Transverse colon (tissue), 4 donors: Measurements from ENCODE around the gene MUC20. TPM values are rescaled to one million over a fixed set of nuclear protein-coding genes. Genes with fewer than 3 reads are reported as not detected.
"Not testable (repeated sequence)": the region's sequence is repeated elsewhere in the genome, so short reads cannot be mapped to it uniquely, and the experiment has no call there.

ENCODE experiments used
- DNase-seq: peaks from one replicate; pipeline ENCODE4 v3.0.0-alpha.2; 2019
- H3K27ac ChIP-seq, 4 donors: fragments of 200-600 bp; sonication (generic); 2 replicates each; pipeline ENCODE4 v1.5.1; 2016 to 2018; ENCODE audit warnings: inconsistent platforms in 4 of 4
- H3K27me3 ChIP-seq: fragments of 200-600 bp; sonication (generic); 2 replicates; pipeline ENCODE4 v1.5.1; 2017; ENCODE audit warnings: inconsistent platforms
- H3K36me3 ChIP-seq, 4 donors: fragments of 200-600 bp; sonication (generic); 2 replicates each; pipeline ENCODE4 v1.5.1; 2017 to 2019; ENCODE audit warnings: inconsistent platforms in 4 of 4
- H3K4me1 ChIP-seq, 4 donors: fragments of 200-600 bp; sonication (generic); 2 replicates each; pipeline ENCODE4 v1.5.1; 2017 to 2020; ENCODE audit warnings: inconsistent platforms in 4 of 4
- H3K4me3 ChIP-seq, 4 donors: fragments of 200-600 bp; sonication (generic); 1 replicate in 1 of 4; 2 replicates in 3 of 4; pipeline versions ENCODE4 v1.5.1 to v1.6.1; 2017 to 2019; ENCODE audit warnings: inconsistent platforms in 4 of 4
- H3K9me3 ChIP-seq, 2 donors: fragments of 200-600 bp; sonication (generic); 2 replicates each; pipeline ENCODE4 v1.5.1; 2017 to 2019; ENCODE audit warnings: inconsistent platforms in 2 of 2
- CTCF ChIP-seq, 5 experiments: fragments of 200-600 bp in 3 of 5; fragments of 450-650 bp in 2 of 5; sonication (generic) in 3 of 5; IDR thresholded peaks; 1 replicate in 2 of 5; 2 replicates in 3 of 5; pipeline ENCODE4 v1.5.1; 2016 to 2017; ENCODE audit warnings: antibody characterized with exemption in 5 of 5, inconsistent platforms in 3 of 5, mild to moderate bottlenecking in 2 of 5, moderate library complexity in 1 of 5
- EP300 ChIP-seq: sonication (generic); formaldehyde crosslinking; IDR thresholded peaks from one replicate; pipeline ENCODE4 v1.6.1; 2017; ENCODE audit warnings: antibody characterized with exemption, low read depth
- POLR2A ChIP-seq: fragments of 450-650 bp; IDR thresholded peaks from one replicate; pipeline ENCODE4 v1.6.1; 2016; ENCODE audit warnings: antibody characterized with exemption, mild to moderate bottlenecking, moderate library complexity
- POLR2AphosphoS5 ChIP-seq, 3 donors: sonication (generic); formaldehyde crosslinking; IDR thresholded peaks; one replicate each; pipeline ENCODE4 v1.6.1; 2016; ENCODE audit warnings: antibody characterized with exemption in 3 of 3
- WGBS, 2 donors: methylation state at CpG; one replicate each; pipeline ENCODE4 v1.1.5; 2018; ENCODE audit warnings: low coverage in 1 of 2; 5-methylcytosine and 5-hydroxymethylcytosine counted together
- in situ Hi-C, 4 donors: fragments of 200-750 bp; cut with MboI; loops; one replicate each; pipeline versions ENCODE4 v1.15.0 to v1.15.1; 2017; ENCODE audit warnings: low sequenced_read_pairs in 3 of 4, low pct_ligation_motif_present in 1 of 4, low pct_unique_long_range_greater_than_20kb in 1 of 4
- intact Hi-C: fragments of 100-400 bp; cut with DNase I; formaldehyde crosslinking; loops from one replicate; pipeline ENCODE4 v1.15.1; 2023; ENCODE audit warnings: low total_unique reads
- total RNA-seq, 4 donors: library from RNA; depleted of rRNA; stranded (reverse); fragments of >200 nt; gene quantifications; one replicate each; pipeline ENCODE4 v1.1.0, GENCODE V29; 2016

Gene MUC20
- total RNA-seq, 4 donors from 2014 or later: 65.9 to 321 (median 131) TPM

- H3K27ac ChIP-seq, H3K36me3 ChIP-seq, H3K4me3 ChIP-seq, H3K9me3 ChIP-seq, H3K27me3 ChIP-seq, DNase-seq, intact Hi-C loops: not testable (repeated sequence)
- WGBS, 2 donors: 95% methylated on average over 3 of the region's 9 CpGs; no CpG with 5 or more reads in 1 of the 2 donors
- TF ChIP-seq POLR2AphosphoS5 (IDR thresholded peaks at IDR 0.05): peak in 1 of 3 donors; percentile 4
- in situ Hi-C loops: loop anchor here in 1 of 4 donors (10.0 kb wide), 1 partner anchor 108 kb away; no protein-coding TSS in a partner anchor
- peaks cover 0 to 33% (median 12%) of the 10 kb centered on the region in 4 donors for H3K4me1 ChIP-seq
Measured at GRCh38 chr3:195722996-195723345, 2.2 kb downstream of the MUC20 start.

- WGBS, 2 donors: 70% methylated on average over 2 of the region's 13 CpGs; no CpG with 5 or more reads in 1 of the 2 donors
- H3K4me1 ChIP-seq: peaks cover under 1 to 42% (median 18%) of the 10 kb centered on the region in 4 donors
- intact Hi-C loops, H3K4me3 ChIP-seq, H3K27me3 ChIP-seq, H3K36me3 ChIP-seq, DNase-seq, H3K27ac ChIP-seq, H3K9me3 ChIP-seq: not testable (repeated sequence)
- in situ Hi-C loops: loop anchor here in 1 of 4 donors (10.0 kb wide), 1 partner anchor 110 kb away; no protein-coding TSS in a partner anchor
Measured at GRCh38 chr3:195724363-195724762, 3.6 kb downstream of the MUC20 start.

- H3K36me3 ChIP-seq, H3K4me3 ChIP-seq, intact Hi-C loops, DNase-seq, H3K9me3 ChIP-seq, H3K27me3 ChIP-seq: not testable (repeated sequence)
- 91% methylated on average over 32 of the region's 32 CpGs; no CpG with 5 or more reads in 1 of the 2 donors for WGBS, 2 donors
- in situ Hi-C loops: loop anchor here in 3 of 4 donors (5.0 to 25.0 kb wide), 4 partner anchors 109 to 486 kb away; partner anchors contain the start of genes SLC51A (in 1 of the 3) and ZDHHC19 (in 1 of the 3)
- H3K27ac ChIP-seq: peak overlapping the region in 1 of 4 donors; percentile 74
- H3K4me1 ChIP-seq: peaks cover 3 to 36% (median 17%) of the 10 kb centered on the region in 4 donors
Measured at GRCh38 chr3:195725916-195726740, 5.3 kb downstream of the MUC20 start.

GRCh38 chr3:195727606-195728195 lies 6.9 kb downstream of the MUC20 start:
- peak; percentile 41 for DNase-seq
- no peak overlapping the region for H3K4me3 ChIP-seq
- intact Hi-C loops (no loop called here), in situ Hi-C loops (loop anchor here in 3 of 4 donors (5.0 to 25.0 kb wide), 4 partner anchors 110 to 485 kb away; partner anchors contain the start of genes SLC51A (in 1 of the 3) and ZDHHC19 (in 1 of the 3))
- H3K36me3 ChIP-seq: no peaks in the 10 kb centered on the region
- 49 to 50% methylated on average over 1 to 7 of the region's 7 CpGs for WGBS, 2 donors
- H3K27ac ChIP-seq: peak overlapping the region; percentile 51 to 78 (median 74)
- TF ChIP-seq POLR2A (no peak), EP300 (no peak), CTCF (IDR thresholded peaks at IDR 0.05) (no peak), POLR2AphosphoS5 (IDR thresholded peaks at IDR 0.05) (no peak)
- H3K27me3 ChIP-seq: no peaks in the 10 kb centered on the region
- no peaks in the 10 kb centered on the region for H3K9me3 ChIP-seq
- peaks cover 3 to 30% (median 17%) of the 10 kb centered on the region in 4 donors for H3K4me1 ChIP-seq

GRCh38 chr3:195728789-195729188 lies 8.0 kb downstream of the MUC20 start:
- H3K4me3 ChIP-seq: peak overlapping the region in 1 of 4 donors; percentile 18
- H3K9me3 ChIP-seq, intact Hi-C loops, H3K36me3 ChIP-seq, DNase-seq, H3K27me3 ChIP-seq: not testable (repeated sequence)
- peak in 1 of 3 donors; percentile 30 for TF ChIP-seq POLR2AphosphoS5 (IDR thresholded peaks at IDR 0.05)
- 37 to 51% methylated on average over 2 to 5 of the region's 5 CpGs for WGBS, 2 donors
- peaks cover 3 to 30% (median 17%) of the 10 kb centered on the region in 4 donors for H3K4me1 ChIP-seq
- H3K27ac ChIP-seq: peak overlapping the region; percentile 67 to 82 (median 76)
- in situ Hi-C loops: loop anchor here in 3 of 4 donors (5.0 to 25.0 kb wide), 4 partner anchors 111 to 484 kb away; partner anchors contain the start of genes SLC51A (in 1 of the 3) and ZDHHC19 (in 1 of the 3)
